Loucy (cell line): Measurements from ENCODE around the gene BAG3.

ENCODE experiments used
- H2AFZ ChIP-seq: fragments of 200-600 bp; sonication (generic); 2 replicates; pipeline ENCODE4 v1.6.0; 2016; ENCODE audit warnings: antibody characterized with exemption, mild to moderate bottlenecking, low read length, moderate library complexity
- H3F3A ChIP-seq: fragments of 200-600 bp; 2 replicates; pipeline ENCODE4 v1.6.0; 2016; ENCODE audit warnings: antibody characterized with exemption, low read depth, mild to moderate bottlenecking
- H3K27me3 ChIP-seq: fragments of 200-600 bp; sonication (generic); 2 replicates; pipeline ENCODE4 v1.6.1; 2014; ENCODE audit warnings: low read length, mild to moderate bottlenecking; ENCODE audit not compliant: insufficient read depth, poor library complexity, severe bottlenecking
- H3K36me3 ChIP-seq: fragments of 200-600 bp; sonication (generic); 2 replicates; pipeline ENCODE4 v1.6.1; 2016; ENCODE audit warnings: low read length; ENCODE audit not compliant: insufficient read depth
- H3K4me1 ChIP-seq: fragments of 200-600 bp; sonication (generic); 2 replicates; pipeline ENCODE4 v1.5.1; 2014; ENCODE audit warnings: low read length, mild to moderate bottlenecking; ENCODE audit not compliant: insufficient read depth, poor library complexity, severe bottlenecking
- H3K4me2 ChIP-seq: fragments of 200-600 bp; sonication (generic); 2 replicates; pipeline ENCODE4 v1.6.0; 2014; ENCODE audit warnings: antibody characterized with exemption, low read length, low read depth, mild to moderate bottlenecking; ENCODE audit not compliant: poor library complexity, severe bottlenecking
- H3K4me3 ChIP-seq: fragments of 200-600 bp; sonication (generic); 2 replicates; pipeline ENCODE4 v1.5.1; 2014; ENCODE audit warnings: low read length, mild to moderate bottlenecking, mixed read lengths; ENCODE audit not compliant: poor library complexity, severe bottlenecking
- H3K79me2 ChIP-seq: fragments of 200-600 bp; sonication (generic); 2 replicates; pipeline ENCODE4 v1.6.1; 2014; ENCODE audit warnings: low read length; ENCODE audit not compliant: insufficient read depth
- H3K9ac ChIP-seq: fragments of 200-600 bp; sonication (generic); 2 replicates; pipeline ENCODE4 v1.6.0; 2014; ENCODE audit warnings: mild to moderate bottlenecking, low read depth, low read length, moderate library complexity; ENCODE audit not compliant: poor library complexity, severe bottlenecking
- H3K9me2 ChIP-seq: fragments of 200-600 bp; sonication (generic); replicated peaks from 2 replicates; pipeline ENCODE4 v1.6.1; 2016; ENCODE audit warnings: low read depth, low read length, mixed read lengths
- H3K9me3 ChIP-seq: fragments of 200-600 bp; sonication (generic); 2 replicates; pipeline ENCODE4 v1.6.1; 2014; ENCODE audit warnings: mild to moderate bottlenecking, antibody characterized with exemption, low read length, low read depth; ENCODE audit not compliant: insufficient read depth
- H4K20me1 ChIP-seq: fragments of 200-600 bp; sonication (generic); 2 replicates; pipeline ENCODE4 v1.6.0; 2014; ENCODE audit warnings: antibody characterized with exemption, low read length, mild to moderate bottlenecking; ENCODE audit not compliant: insufficient read depth, poor library complexity, severe bottlenecking
- EZH2phosphoT487 ChIP-seq: fragments of 200-600 bp; IDR thresholded peaks from 2 replicates; pipeline ENCODE4 v1.6.1; 2018; ENCODE audit warnings: antibody characterized with exemption, mild to moderate bottlenecking, moderate library complexity, borderline replicate concordance
- TF ChIP-seq, protein P1 (sequence below): fragments of 200-600 bp; sonication (generic); conservative IDR thresholded peaks from 2 replicates; pipeline ENCODE4 v1.5.1; 2014; ENCODE audit warnings: mild to moderate bottlenecking, antibody characterized with exemption, low read length

The BAG3 gene

DNA sequence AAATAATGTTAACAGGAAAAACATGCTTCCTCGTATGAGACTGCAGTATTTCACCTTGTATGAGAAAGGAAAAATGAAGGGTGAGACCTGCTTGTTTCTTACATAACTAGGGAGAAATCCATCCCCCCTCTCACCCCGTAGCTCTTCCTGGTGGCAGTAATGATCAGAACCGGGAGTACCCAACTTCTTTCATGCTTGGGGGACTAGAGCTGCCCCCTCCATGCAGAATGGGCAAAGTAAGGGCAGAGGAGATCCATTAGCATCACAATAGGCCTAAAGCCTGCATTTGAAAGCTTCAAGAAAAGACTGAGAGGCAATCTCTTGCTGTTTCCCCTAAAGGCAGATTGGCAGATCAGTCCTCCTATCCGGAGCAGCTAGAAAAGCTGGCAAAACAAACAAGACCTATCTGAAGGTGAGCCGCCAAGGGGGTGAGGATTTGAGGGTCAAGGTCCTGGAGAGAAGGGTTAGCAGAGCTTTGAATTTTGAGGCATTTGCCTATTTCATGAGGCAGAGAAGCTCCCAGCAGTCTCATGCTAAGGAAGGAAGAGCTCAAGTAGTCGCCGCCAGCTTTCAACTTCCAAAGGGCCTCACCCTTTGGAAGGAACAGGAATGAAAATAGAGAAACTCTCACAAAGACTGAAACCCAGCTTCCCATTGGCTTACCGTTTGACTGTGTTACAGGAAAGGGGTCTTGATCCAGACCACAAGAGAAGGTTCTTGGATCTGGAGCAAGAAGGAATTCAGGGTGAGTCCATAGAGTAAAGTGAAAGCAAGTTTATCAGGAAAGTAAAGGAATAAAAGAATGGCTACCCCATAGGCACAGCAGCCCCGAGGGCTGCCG lies 36.2 kb downstream of the BAG3 start:
- Histone ChIP-seq H3K4me3 (no peak overlapping the region), H3K9ac (no peak overlapping the region), H3K4me1 (peaks cover 10% of the 10 kb centered on the region), H2AFZ (peak overlapping the region; percentile 83), H3F3A (0 out of 2 replicates have a peak, but pooled peaks cover 2% of the 10 kb centered on the region), H3K36me3 (no peaks in the 10 kb centered on the region), H3K79me2 (no peaks in the 10 kb centered on the region), H3K9me2 (no peaks in the 10 kb centered on the region), H3K27me3 (no peaks in the 10 kb centered on the region), H3K4me2 (peak overlapping the region; percentile 26), H4K20me1 (no peaks in the 10 kb centered on the region), H3K9me3 (no peaks in the 10 kb centered on the region)
- TF ChIP-seq EZH2phosphoT487, result no peak
- TF ChIP-seq, protein P1, sequence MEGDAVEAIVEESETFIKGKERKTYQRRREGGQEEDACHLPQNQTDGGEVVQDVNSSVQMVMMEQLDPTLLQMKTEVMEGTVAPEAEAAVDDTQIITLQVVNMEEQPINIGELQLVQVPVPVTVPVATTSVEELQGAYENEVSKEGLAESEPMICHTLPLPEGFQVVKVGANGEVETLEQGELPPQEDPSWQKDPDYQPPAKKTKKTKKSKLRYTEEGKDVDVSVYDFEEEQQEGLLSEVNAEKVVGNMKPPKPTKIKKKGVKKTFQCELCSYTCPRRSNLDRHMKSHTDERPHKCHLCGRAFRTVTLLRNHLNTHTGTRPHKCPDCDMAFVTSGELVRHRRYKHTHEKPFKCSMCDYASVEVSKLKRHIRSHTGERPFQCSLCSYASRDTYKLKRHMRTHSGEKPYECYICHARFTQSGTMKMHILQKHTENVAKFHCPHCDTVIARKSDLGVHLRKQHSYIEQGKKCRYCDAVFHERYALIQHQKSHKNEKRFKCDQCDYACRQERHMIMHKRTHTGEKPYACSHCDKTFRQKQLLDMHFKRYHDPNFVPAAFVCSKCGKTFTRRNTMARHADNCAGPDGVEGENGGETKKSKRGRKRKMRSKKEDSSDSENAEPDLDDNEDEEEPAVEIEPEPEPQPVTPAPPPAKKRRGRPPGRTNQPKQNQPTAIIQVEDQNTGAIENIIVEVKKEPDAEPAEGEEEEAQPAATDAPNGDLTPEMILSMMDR, result no peak

DNA sequence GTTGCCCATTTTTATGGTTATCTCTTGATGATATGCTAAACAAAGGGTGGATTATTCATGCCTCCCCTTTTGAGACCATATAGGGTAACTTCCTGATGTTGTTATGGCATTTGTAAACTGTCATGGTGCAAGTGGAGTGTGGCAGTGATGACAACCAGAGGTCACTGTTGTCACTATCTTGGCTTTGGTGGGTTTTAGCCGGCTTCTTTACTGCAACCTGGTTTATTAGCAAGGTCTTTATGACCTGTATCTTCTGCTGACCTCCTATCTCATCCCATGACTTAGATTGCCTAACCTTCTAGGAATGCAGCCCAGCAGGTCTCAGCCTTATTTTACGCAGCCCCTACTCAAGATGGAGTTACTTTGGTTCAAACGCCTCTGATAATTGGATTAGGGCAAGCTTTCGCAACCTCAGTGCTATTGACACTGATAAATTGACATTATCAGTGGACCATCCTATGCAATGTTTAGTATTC lies 36.9 kb downstream of the BAG3 start:
- H3K36me3 ChIP-seq, result no peaks in the 10 kb centered on the region
- no peak overlapping the region for H3K9ac ChIP-seq
- peak overlapping the region; percentile 83; the same call in 1 of the 2 replicates for H2AFZ ChIP-seq
- peaks cover 15% of the 10 kb centered on the region for H3K4me1 ChIP-seq
- TF ChIP-seq, protein P1, result peak; percentile 45
- no peak for TF ChIP-seq EZH2phosphoT487
- H3K9me2 ChIP-seq, result no peaks in the 10 kb centered on the region
- no peaks in the 10 kb centered on the region for H3K27me3 ChIP-seq
- no peaks in the 10 kb centered on the region for H3K79me2 ChIP-seq
- H3K9me3 ChIP-seq, result no peaks in the 10 kb centered on the region
- H4K20me1 ChIP-seq, result no peaks in the 10 kb centered on the region
- peak overlapping the region; percentile 26 for H3K4me2 ChIP-seq
- H3K4me3 ChIP-seq, result no peak overlapping the region
- H3F3A ChIP-seq, result 0 out of 2 replicates have a peak, but pooled peaks cover 2% of the 10 kb centered on the region

DNA sequence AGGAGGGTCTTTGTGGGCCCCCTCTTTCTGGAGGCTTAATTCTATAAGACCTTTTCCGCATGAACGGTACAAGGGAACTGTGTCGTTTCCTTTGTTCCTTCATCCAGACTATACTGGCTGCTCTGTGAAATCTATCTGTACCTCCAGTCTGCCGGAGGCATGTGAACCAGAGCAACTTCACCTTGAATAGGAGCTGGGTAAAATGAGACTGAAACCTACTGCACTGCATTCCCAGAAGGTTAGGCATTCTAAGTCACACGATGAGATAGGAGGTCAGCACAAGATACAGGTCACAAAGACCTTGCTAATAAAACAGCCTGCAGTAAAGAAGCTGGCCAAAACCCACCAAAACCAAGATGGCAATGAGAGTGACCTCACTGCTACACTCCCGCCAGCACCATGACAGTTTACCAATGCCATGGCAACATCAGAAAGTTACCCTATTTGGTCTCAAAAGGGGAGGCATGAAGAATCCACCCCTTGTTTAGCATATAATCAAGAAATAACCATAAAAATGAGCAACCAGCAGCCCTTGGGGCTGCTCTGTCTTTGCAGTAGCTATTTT lies 37.9 kb downstream of the BAG3 start:
- Histone ChIP-seq H2AFZ (no peak overlapping the region), H3K36me3 (no peaks in the 10 kb centered on the region), H3K4me3 (no peak overlapping the region), H3K9me2 (no peaks in the 10 kb centered on the region), H3K4me1 (peaks cover 24% of the 10 kb centered on the region), H4K20me1 (no peaks in the 10 kb centered on the region), H3K79me2 (no peaks in the 10 kb centered on the region), H3K27me3 (no peaks in the 10 kb centered on the region), H3K9ac (no peak overlapping the region), H3K4me2 (no peak overlapping the region), H3K9me3 (no peaks in the 10 kb centered on the region), H3F3A (0 out of 2 replicates have a peak, but pooled peaks cover 2% of the 10 kb centered on the region)
- TF ChIP-seq EZH2phosphoT487, result no peak
- TF ChIP-seq, protein P1, result no peak
